NCI-H446 treated with DMSO at 0.1 percent for 48 hours (cell line): Measurements from ENCODE around the gene FMO1.
"Not testable (repeated sequence)": the region's sequence is repeated elsewhere in the genome, so short reads cannot be mapped to it uniquely, and the experiment has no call there.

ENCODE experiments used
- DNase-seq: peaks from one replicate; lab custom pipeline; 2025; lab: John Stamatoyannopoulos, UW

The FMO1 gene

DNA sequence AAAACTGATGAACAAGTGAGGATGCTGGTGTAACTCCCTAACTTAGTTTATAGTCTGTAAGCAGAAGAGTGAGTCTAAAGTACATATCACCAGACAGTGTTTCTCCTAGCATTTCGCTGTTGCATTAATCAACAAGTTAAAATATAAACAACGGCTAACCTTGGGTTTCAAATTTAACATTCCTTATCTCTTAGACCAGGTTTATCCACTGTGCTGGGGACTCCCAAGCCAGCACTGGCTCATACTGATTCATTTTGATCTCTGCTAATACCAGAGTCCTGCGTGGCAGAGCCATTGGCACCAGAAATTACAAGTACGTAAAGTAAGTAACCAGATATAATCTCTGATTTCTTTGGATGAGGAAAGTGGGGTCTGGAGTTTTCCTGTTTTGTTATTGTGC is at the start of gene FMO1:
TSS of gene FMO1 (plus strand) at position 193 of the 400 bp plus-strand sequence. CDS start 9,594 bp downstream, outside the sequence.
- DNase-seq = no peak

DNA sequence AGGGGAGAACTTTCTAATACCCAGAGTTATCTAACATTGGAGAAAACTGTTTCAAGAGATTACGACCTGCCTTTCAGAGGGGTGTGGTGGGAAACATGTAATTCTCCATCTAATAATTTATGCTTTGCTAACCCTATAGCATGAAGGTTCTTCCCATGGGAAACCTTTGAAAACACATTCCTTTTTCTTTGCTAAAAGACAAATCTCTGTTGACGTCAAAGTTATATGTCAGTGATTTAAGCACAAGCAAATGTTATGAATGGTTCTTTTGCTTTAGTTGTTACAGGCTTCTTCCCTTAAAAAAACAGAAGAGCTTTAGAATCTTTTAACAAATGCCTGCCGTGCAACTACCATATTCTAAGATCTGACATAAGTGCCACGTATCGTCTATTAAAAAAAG is 44.0 kb upstream of the FMO1 start:
- no peak for DNase-seq

GRCh38 chr1:171206204-171206977 is 41.9 kb upstream of the FMO1 start:
- DNase-seq = no peak

- DNase-seq = no peak
These were observed 41.3 kb upstream of the FMO1 start for GRCh38 chr1:171206978-171207355.

DNA sequence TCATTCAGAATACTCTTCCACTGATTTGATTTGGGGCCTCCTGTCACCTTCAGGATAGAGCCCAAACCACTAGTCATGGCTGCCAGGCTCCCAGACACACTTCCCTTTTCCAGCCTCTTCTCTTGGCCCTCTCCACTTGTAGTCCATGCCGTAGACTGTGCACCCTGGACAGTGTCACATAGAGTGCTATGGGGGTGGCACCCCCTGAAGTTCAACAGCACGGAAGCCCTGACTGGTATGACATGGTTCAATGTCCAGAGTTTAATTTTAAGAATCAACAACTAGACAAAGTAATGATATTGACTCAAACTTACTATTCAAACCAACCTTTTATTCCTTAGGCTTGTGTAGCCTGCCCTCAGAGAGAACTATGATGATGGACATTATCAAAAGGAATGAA is 40.9 kb upstream of the FMO1 start:
- DNase-seq = no peak

DNA sequence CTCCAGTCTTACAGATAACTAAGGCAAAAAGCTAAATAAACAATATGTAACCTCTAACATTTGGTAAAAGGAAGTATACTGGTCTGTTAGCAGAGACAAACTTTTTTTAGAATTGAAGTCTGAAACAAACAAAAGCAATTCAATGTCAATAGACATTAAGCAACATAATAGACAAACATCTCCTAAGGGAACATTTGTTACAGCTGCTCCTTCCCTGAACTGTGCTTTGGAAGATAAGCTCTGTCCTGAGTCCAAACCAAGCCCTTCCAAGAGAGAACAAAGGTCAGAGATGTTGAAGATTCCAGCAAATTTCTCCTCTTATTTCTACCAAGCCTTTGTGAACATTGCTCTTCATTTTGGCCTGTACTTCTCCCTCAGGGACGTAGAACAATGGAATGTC is 37.9 kb upstream of the FMO1 start:
- DNase-seq = no peak

GRCh38 chr1:171212607-171213351 is 35.5 kb upstream of the FMO1 start:
- no peak for DNase-seq

GRCh38 chr1:171213559-171214454 is 34.5 kb upstream of the FMO1 start:
- DNase-seq = no peak

DNA sequence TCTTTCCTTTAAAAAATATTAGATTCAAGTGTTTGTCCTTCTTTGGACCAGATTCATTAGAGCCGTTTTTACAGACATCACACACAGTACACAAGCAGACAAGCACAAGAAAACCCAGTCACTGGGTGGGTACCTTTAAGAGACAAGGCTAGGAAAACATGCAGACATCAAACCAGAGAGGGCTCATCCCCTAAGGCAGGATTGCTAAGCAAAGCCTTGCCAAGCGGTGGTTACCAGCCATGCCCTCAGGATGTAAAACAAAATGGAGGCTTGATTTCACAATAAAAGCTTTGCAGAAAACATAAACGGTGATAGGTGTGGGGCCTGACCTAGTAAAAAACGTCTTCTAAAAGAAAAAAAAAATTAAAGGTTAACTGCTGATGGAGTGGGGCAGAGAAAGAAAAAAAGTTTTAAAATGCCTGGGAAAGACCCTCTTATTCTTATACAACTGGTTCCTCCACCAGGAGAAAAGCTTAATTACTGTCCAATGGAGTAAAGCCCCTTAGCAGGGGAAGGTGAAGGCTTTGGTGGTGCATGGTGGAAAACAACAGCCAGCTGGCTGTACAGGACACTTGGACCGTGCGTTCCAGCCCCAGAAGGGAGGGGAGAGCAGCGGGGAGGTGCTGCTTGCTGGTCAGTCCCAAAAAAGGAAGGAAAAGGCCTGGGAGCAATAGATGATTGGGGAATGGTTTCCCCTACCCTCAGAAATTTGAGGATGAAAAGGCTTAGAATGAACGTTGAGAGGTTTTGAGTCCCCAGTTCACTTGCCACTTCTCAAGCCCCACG is 30.4 kb upstream of the FMO1 start:
- DNase-seq = no peak

DNA sequence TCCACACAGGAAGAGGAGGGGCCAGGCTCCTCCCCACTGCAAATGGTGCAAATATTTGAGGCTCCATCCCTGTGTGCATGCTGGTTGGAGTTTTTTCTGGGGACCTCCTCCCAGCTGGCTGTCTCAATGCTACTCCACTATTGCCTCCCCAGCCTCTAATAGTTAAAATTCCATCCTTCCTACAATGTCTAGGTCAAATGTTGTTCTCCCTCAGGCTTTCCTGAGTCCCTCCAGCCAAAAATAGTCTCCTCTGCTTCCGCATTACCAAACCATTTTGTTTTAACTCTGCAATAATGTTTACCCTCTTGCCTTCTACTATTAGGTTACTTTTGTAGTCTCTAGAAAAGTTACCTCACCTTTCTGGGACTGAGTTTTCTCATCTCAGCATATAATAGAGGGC is 29.6 kb upstream of the FMO1 start:
- no peak for DNase-seq

DNA sequence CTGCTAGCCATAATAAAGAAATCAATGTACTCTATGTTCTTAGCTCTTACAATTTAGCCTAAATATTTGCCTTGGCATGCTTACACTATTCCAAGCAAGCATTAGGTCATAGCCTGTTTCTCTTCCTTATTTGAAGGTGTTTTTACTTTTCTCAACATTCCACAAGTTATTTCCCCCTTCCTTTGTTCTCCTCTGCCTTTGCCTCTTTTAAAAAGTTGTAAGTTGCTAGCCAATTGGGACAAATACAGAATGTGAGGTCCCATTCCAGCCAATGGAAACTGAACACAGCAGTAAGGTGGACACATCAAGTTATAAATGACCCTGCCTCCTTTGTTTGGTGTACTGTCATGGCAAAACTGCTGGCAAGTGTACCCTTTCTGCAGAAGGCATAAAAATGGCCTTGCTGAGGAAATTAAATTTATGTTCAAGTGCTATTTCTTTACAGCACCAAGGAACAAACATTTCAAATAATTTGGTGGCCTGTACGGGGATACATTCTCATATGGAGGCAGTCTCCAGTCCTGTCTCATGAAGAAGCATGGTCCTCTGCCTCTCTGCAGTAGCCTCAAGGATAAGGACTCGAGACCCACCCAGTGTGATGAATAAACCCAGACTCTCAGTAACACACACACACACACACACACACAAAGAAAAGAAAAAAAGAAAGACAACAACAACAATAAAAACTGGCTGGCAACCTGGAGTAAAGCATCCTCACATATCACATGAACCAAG is 28.8 kb upstream of the FMO1 start:
- DNase-seq = no peak

GRCh38 chr1:171220081-171220420 is 28.2 kb upstream of the FMO1 start:
- DNase-seq = no peak

- no peak for DNase-seq
These were observed 27.7 kb upstream of the FMO1 start for GRCh38 chr1:171220581-171221054.

GRCh38 chr1:171221665-171222591 is 26.4 kb upstream of the FMO1 start:
- no peak for DNase-seq

GRCh38 chr1:171222936-171223335 is 25.4 kb upstream of the FMO1 start:
- no peak for DNase-seq

- DNase-seq = not testable (repeated sequence)
These were observed 24.0 kb upstream of the FMO1 start for GRCh38 chr1:171224257-171224656.

- peak; percentile 42 for DNase-seq
These were observed 21.4 kb upstream of the FMO1 start for GRCh38 chr1:171226747-171227370.

DNA sequence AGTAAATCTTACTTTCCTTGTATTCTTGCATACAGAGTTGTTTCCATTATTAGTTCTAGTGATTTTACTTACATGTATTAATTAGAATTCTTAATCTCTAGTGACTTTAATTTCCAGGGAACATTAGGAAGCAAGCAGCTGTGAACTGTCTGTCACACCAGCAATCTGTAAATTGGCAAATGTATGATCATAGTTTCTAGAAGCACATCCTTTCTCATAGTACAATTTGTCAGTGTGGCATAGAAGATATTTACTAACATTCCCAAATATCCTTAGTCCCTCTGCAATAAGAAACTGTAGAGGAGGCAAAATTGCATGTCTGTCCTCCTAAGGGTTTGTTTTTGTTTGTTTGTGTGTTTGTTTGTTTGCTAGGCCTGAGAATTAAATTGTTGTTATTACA is 17.0 kb upstream of the FMO1 start:
- DNase-seq = no peak

- no peak for DNase-seq
These were observed 15.1 kb upstream of the FMO1 start for GRCh38 chr1:171233183-171233582.
